Endodermal cell (in vitro differentiated cells): Measurements from ENCODE around the gene GAL3ST2. TPM values are rescaled to one million over a fixed set of nuclear protein-coding genes. Genes with fewer than 3 reads are reported as not detected.

ENCODE experiments used
- DNase-seq: peaks from one replicate; pipeline ENCODE4 v3.0.0-alpha.2; 2017
- H3K27ac ChIP-seq: 2 replicates; pipeline ENCODE4 v1.5.1; 2013; ENCODE audit warnings: mild to moderate bottlenecking, low read depth, low read length, moderate library complexity
- H3K27me3 ChIP-seq: 2 replicates; pipeline ENCODE4 v1.6.1; 2013; ENCODE audit warnings: mild to moderate bottlenecking, low read length, moderate library complexity; ENCODE audit not compliant: insufficient read depth, control insufficient read depth, poor library complexity, severe bottlenecking
- H3K36me3 ChIP-seq: 2 replicates; pipeline ENCODE4 v1.7.0; 2013; ENCODE audit warnings: mild to moderate bottlenecking, low read length, moderate library complexity; ENCODE audit not compliant: control insufficient read depth, insufficient read depth
- H3K4me1 ChIP-seq: one replicate; pipeline ENCODE4 v1.7.0; 2013; ENCODE audit warnings: low read length; ENCODE audit not compliant: control insufficient read depth, insufficient read depth
- H3K4me3 ChIP-seq: 2 replicates; pipeline ENCODE4 v1.5.1; 2013; ENCODE audit warnings: mild to moderate bottlenecking, low read length, moderate library complexity
- H3K9ac ChIP-seq: 2 replicates; pipeline ENCODE4 v1.6.1; 2013; ENCODE audit warnings: mild to moderate bottlenecking, low read length, moderate library complexity; ENCODE audit not compliant: poor library complexity, severe bottlenecking; ENCODE audit errors: extremely low read depth
- H3K9me3 ChIP-seq: 2 replicates; pipeline ENCODE4 v1.6.1; 2013; ENCODE audit warnings: mild to moderate bottlenecking, low read length, moderate library complexity; ENCODE audit not compliant: control insufficient read depth
- H3K27ac Mint-ChIP-seq: 2 replicates; pipeline ENCODE4 v1.8.0; 2020; ENCODE audit warnings: mixed read lengths
- H3K27me3 Mint-ChIP-seq: 2 replicates; pipeline ENCODE4 v1.8.0; 2021; ENCODE audit warnings: mild to moderate bottlenecking, mixed read lengths; ENCODE audit not compliant: insufficient read depth
- H3K36me3 Mint-ChIP-seq: 2 replicates; pipeline ENCODE4 v1.8.0; 2020; ENCODE audit warnings: low read depth, mixed read lengths
- H3K4me1 Mint-ChIP-seq: 2 replicates; pipeline ENCODE4 v1.8.0; 2020; ENCODE audit warnings: mixed read lengths
- H3K4me3 Mint-ChIP-seq: 2 replicates; pipeline ENCODE4 v1.8.0; 2020; ENCODE audit warnings: mild to moderate bottlenecking, moderate library complexity, mixed read lengths
- H3K9me3 Mint-ChIP-seq: 2 replicates; pipeline ENCODE4 v1.8.0; 2020; ENCODE audit warnings: mild to moderate bottlenecking, mixed read lengths
- WGBS, 2 experiments: methylation state at CpG; one replicate each; pipeline versions ENCODE4 v1.1.5 to v1.1.7; 2013; ENCODE audit warnings: missing lambda C conversion rate in 2 of 2, mixed read lengths in 1 of 2; ENCODE audit not compliant: insufficient coverage in 1 of 2, insufficient read length in 1 of 2; 5-methylcytosine and 5-hydroxymethylcytosine counted together
- total RNA-seq, 2 donors: library from RNA; stranded (reverse); fragmentation: NEBNext Ultra II Directional in 1 of 2; extraction: Animal tissue kit (Norgen Biotek cat#: 25700) in 1 of 2; gene quantifications; 2 replicates in 1 of 2; 3 replicates in 1 of 2; pipeline ENCODE4 v1.2.1, GENCODE V29; 2021
- TF ChIP-seq, protein P1 (sequence below): fragments of 200-600 bp; sonication (generic); conservative IDR thresholded peaks from 2 replicates; pipeline ENCODE4 v1.5.0; 2021; ENCODE audit warnings: antibody characterized with exemption, mild to moderate bottlenecking

Gene GAL3ST2
- total RNA-seq, 2 donors from 2014 or later: 0.57 to 0.91 TPM

DNA sequence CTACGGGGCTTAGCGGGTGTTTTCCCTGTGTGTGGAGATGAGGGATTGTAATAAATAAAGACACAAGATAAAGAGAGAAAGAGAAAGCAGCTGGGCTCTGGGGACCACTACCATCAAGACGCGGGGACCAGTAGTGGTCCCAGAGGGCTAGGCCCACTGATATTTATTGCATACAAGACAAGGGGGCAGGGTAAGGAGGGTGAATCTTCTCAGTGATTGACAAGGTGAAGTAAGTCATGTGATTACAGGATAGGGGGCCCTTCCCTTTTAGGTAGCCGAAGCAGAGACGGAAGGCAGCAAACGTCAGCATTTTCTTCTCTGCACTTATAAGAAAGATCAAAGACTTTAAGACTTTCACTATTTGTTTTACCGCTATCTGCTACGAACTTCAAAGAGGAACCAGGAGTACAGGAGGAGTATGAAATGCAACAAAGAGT lies 4.5 kb upstream of the GAL3ST2 start:
- H3K9ac ChIP-seq: no peak overlapping the region
- 82 to 83% methylated on average over 4 to 9 of the region's 9 CpGs for WGBS, 2 experiments
- H3K4me3 ChIP-seq: no peak overlapping the region
- H3K27ac ChIP-seq: no peak overlapping the region
- TF ChIP-seq, protein P1, sequence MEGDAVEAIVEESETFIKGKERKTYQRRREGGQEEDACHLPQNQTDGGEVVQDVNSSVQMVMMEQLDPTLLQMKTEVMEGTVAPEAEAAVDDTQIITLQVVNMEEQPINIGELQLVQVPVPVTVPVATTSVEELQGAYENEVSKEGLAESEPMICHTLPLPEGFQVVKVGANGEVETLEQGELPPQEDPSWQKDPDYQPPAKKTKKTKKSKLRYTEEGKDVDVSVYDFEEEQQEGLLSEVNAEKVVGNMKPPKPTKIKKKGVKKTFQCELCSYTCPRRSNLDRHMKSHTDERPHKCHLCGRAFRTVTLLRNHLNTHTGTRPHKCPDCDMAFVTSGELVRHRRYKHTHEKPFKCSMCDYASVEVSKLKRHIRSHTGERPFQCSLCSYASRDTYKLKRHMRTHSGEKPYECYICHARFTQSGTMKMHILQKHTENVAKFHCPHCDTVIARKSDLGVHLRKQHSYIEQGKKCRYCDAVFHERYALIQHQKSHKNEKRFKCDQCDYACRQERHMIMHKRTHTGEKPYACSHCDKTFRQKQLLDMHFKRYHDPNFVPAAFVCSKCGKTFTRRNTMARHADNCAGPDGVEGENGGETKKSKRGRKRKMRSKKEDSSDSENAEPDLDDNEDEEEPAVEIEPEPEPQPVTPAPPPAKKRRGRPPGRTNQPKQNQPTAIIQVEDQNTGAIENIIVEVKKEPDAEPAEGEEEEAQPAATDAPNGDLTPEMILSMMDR: no peak
- peaks cover 9% of the 10 kb centered on the region for H3K4me1 Mint-ChIP-seq
- H3K27me3 ChIP-seq: no peaks in the 10 kb centered on the region
- H3K9me3 ChIP-seq: no peaks in the 10 kb centered on the region
- peaks cover 5% of the 10 kb centered on the region for H3K4me1 ChIP-seq
- H3K27me3 Mint-ChIP-seq: no peaks in the 10 kb centered on the region
- no peaks in the 10 kb centered on the region for H3K36me3 ChIP-seq
- peak overlapping the region; percentile 73 for H3K27ac Mint-ChIP-seq
- DNase-seq: no peak
- no peak overlapping the region for H3K4me3 Mint-ChIP-seq
- H3K9me3 Mint-ChIP-seq: no peaks in the 10 kb centered on the region
- H3K36me3 Mint-ChIP-seq: peaks cover 3% of the 10 kb centered on the region

DNA sequence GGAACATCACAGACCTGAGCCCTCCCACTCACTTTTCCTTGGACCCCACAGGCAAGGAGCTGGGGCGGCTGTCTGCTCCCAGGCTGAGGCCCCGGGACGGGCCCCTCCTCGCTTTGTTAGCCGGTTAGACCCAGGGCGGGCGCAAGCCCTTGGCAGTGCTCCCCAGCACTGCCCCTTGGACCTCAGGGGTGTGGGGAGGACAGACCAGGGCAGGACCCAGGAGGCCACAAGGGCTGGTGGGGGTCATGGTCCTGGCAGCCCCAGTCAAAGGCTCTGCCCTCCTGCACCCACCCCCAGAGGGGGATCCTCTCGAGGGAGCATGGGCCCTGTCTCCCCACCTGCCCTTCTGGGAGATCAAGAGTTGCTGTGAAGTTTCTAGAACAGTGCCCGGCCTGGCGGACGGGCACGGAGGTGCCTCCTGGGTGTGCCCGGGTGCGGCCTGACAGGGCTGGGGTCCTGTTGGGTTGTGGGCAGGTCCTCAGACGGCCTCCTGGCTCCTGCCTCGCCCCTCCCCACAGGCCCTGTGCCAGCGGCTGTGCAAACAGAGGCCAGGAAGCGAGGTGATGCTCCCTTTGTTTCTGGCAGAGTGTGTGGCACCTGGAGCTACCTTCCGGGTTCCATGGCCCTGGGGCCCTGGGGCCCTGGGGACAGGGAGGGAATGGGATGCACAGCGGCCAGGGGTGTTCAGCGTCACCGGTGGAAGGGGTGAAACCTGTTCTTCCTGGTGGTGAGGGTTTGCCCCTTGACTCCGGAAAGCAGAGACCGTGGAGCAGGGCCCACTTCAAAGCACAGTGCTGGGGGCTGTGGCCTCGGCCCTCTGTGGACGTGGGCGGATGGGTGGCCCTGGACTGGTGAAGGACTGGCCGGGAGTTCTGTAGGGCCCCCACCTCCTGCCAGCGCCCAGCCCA lies 2.9 kb upstream of the GAL3ST2 start:
- no peak overlapping the region for H3K4me3 ChIP-seq
- peak; percentile 50 for DNase-seq
- H3K27me3 ChIP-seq: no peaks in the 10 kb centered on the region
- no peak overlapping the region for H3K27ac Mint-ChIP-seq
- no peaks in the 10 kb centered on the region for H3K9me3 ChIP-seq
- H3K36me3 Mint-ChIP-seq: no peaks in the 10 kb centered on the region
- peaks cover 17% of the 10 kb centered on the region for H3K4me1 Mint-ChIP-seq
- TF ChIP-seq, protein P1: no peak
- H3K36me3 ChIP-seq: no peaks in the 10 kb centered on the region
- H3K9me3 Mint-ChIP-seq: peaks cover 5% of the 10 kb centered on the region
- no peaks in the 10 kb centered on the region for H3K27me3 Mint-ChIP-seq
- 92 to 93% methylated on average over 13 to 29 of the region's 29 CpGs for WGBS, 2 experiments
- H3K9ac ChIP-seq: no peak overlapping the region
- no peak overlapping the region for H3K4me3 Mint-ChIP-seq
- no peak overlapping the region for H3K27ac ChIP-seq
- peaks cover 5% of the 10 kb centered on the region for H3K4me1 ChIP-seq

DNA sequence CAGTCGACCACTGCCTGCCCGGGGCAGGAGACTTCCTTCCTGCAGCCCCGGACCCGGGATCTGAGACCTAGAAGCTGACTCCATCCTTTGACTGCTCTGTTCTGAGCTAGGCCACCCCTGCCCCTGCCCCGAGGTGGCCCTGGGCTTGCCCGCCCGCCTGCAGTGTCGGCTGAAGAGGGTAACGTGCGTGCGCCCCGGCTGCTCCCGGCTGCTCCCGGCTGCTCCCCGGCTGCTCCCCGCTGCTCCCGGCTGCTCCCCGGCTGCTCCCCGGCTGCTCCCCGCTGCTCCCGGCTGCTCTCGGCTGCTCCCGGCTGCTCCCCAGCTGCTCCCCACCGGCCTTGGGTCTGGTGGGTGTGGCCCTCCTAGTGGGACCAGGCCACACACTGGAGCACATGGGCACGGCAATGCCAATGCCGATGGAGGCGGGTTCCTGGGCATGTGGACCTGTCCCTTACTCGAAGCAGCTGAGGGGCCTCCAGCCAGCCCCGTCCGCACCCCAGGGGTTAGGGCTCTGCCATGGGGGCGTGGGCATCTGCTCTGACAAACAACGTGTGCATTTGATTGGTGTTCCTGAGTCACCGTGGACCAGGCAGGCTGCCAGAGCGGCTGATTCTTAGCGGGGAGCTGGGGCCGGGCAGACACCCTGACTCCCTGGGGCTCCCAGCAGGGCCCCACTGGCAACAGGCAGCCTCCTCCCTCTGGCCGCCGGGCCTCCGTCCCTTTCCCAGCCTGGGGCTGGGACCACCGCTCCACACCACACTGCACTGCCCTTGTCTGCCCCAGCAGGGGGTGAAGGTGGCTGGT lies 2.0 kb upstream of the GAL3ST2 start:
- H3K36me3 ChIP-seq: no peaks in the 10 kb centered on the region
- DNase-seq: peak; percentile 50
- Mint-ChIP-seq H3K4me3 (no peak overlapping the region), H3K9me3 (peaks cover 11% of the 10 kb centered on the region), H3K4me1 (peaks cover 19% of the 10 kb centered on the region), H3K27me3 (no peaks in the 10 kb centered on the region), H3K36me3 (no peaks in the 10 kb centered on the region), H3K27ac (no peak overlapping the region)
- H3K4me3 ChIP-seq: no peak overlapping the region
- TF ChIP-seq, protein P1: no peak
- 94 to 96% methylated on average over 17 to 40 of the region's 40 CpGs for WGBS, 2 experiments
- no peaks in the 10 kb centered on the region for H3K27me3 ChIP-seq
- no peak overlapping the region for H3K9ac ChIP-seq
- peaks cover under 1% of the 10 kb centered on the region for H3K9me3 ChIP-seq
- H3K4me1 ChIP-seq: peaks cover 5% of the 10 kb centered on the region
- H3K27ac ChIP-seq: no peak overlapping the region
